ENCODE measurements around the gene BDH1.
"Not testable (repeated sequence)": the region's sequence is repeated elsewhere in the genome, so short reads cannot be mapped to it uniquely, and the experiment has no call there.

The BDH1 gene

GRCh38 chr3:197577366-197578074 lies 21.8 kb upstream of the BDH1 start:
- no peak for DNase-seq (ENCODE audit: low read depth)
- no peak overlapping the region for H3K4me3 ChIP-seq (ENCODE audit: control insufficient read depth, low read depth, low read length)
- no peak for TF ChIP-seq CTCF (conservative IDR thresholded peaks at IDR 0.05; ENCODE audit: control insufficient read depth, insufficient read depth, low read depth, low read length)

- no peak for TF ChIP-seq CTCF (conservative IDR thresholded peaks at IDR 0.05; ENCODE audit: control insufficient read depth, insufficient read depth, low read depth, low read length)
- H3K4me3 ChIP-seq (ENCODE audit: control insufficient read depth, low read depth, low read length) = no peak overlapping the region
- DNase-seq (ENCODE audit: low read depth) = no peak
These were observed 21.1 kb upstream of the BDH1 start for GRCh38 chr3:197576838-197577237.

GRCh38 chr3:197575362-197575761 lies 19.6 kb upstream of the BDH1 start:
- no peak overlapping the region for H3K4me3 ChIP-seq (ENCODE audit: control insufficient read depth, low read depth, low read length)
- TF ChIP-seq CTCF (conservative IDR thresholded peaks at IDR 0.05; ENCODE audit: control insufficient read depth, insufficient read depth, low read depth, low read length) = no peak
- no peak for DNase-seq (ENCODE audit: low read depth)

GRCh38 chr3:197574396-197574991 lies 18.7 kb upstream of the BDH1 start:
- not testable (repeated sequence) for H3K4me3 ChIP-seq (ENCODE audit: control insufficient read depth, low read depth, low read length); DNase-seq (ENCODE audit: low read depth)

GRCh38 chr3:197573048-197573767 lies 17.4 kb upstream of the BDH1 start:
- no peak overlapping the region for H3K4me3 ChIP-seq (ENCODE audit: control insufficient read depth, low read depth, low read length)
- TF ChIP-seq CTCF (conservative IDR thresholded peaks at IDR 0.05; ENCODE audit: control insufficient read depth, insufficient read depth, low read depth, low read length) = no peak
- no peak for DNase-seq (ENCODE audit: low read depth)

GRCh38 chr3:197571880-197572172 lies 16.1 kb upstream of the BDH1 start:
- DNase-seq (ENCODE audit: low read depth) = not testable (repeated sequence)

GRCh38 chr3:197571074-197571879 lies 15.5 kb upstream of the BDH1 start:
- not testable (repeated sequence) for DNase-seq (ENCODE audit: low read depth); H3K4me3 ChIP-seq (ENCODE audit: control insufficient read depth, low read depth, low read length)

More at GRCh38 chr3:197571880-197572172, 16.1 kb upstream of the BDH1 start:
- H3K4me3 ChIP-seq (ENCODE audit: control insufficient read depth, low read depth, low read length) = not testable (repeated sequence)

- not testable (repeated sequence) for H3K4me3 ChIP-seq (ENCODE audit: control insufficient read depth, low read depth, low read length); DNase-seq (ENCODE audit: low read depth)
These were observed 13.7 kb upstream of the BDH1 start for GRCh38 chr3:197569433-197569832.
